HG03280 (cell line): ENCODE data around the gene CD14.
"Not testable (repeated sequence)": the region's sequence is repeated elsewhere in the genome, so short reads cannot be mapped to it uniquely, and the experiment has no call there.

Experiments
- ATAC-seq: cut with Tn5 transposase; IDR thresholded peaks from one replicate; pipeline ENCODE4 v1.9.1; 2021; ENCODE audit warnings: mild to moderate bottlenecking, moderate library complexity; ENCODE audit not compliant: unreplicated experiment

The CD14 gene

DNA sequence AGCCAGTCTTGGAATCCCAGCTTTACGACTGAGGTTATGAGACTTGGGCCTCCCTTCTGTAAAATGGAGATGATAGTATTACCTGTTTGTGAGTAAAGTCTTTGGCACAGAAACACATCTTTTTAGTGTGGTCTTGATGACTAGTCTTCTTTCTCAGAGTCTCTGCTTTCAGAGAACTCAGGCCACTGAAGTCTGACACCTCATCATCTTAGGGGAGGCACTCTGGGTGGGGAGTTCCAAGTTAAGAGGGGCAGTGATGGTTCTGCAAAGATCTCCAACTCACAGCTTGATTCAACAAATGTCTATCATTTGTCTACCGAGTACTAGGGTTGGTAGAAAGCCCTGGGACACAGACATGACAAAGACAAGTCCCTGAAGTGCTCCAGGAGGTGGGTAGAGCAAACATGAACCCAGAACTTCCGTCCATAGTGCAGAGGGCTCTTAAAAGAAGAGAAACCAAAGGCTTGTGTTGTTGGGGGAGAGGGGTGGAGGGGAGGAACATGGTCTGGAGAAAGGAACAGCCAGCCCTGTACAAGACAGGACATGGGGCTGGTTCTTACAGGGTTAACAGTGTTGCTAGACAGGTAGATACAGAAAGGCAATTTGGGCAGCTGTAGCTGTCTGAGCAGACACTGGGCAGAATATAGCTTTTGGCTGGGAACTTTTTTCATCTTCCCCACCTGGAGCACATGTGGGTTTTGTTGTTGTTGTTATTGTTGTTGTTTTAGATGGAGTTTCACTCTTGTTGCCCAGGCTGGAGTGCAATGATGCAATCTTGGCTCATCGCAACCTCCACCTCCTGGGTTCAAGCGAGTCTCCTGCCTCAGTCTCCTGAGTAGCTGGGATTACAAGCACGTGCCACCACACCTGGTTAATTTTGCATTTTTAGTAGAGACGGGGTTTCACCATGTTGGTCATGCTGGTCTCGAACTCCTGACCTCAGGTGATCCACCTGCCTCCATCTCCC is 2.6 kb upstream of the CD14 start:
- ATAC-seq = no peak

DNA sequence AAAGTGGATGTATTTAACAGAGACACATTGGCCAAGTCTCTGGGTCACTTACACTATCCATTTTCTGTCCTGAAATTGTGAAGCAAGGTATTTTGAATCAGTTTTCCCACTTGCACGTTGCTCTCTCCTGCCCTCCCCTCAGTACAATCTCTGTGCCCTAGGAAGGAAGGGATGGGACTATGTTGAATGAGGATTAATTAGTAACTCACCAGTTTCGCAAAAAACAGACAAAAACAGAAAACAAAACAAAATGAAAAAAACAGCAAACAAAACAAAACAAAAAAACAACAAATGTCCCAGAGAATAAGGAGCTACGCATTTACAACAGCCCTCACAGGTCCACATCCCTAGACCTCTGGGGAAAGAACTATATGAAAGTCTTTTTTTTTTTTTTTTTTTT is 1.1 kb upstream of the CD14 start:
- ATAC-seq = no peak

DNA sequence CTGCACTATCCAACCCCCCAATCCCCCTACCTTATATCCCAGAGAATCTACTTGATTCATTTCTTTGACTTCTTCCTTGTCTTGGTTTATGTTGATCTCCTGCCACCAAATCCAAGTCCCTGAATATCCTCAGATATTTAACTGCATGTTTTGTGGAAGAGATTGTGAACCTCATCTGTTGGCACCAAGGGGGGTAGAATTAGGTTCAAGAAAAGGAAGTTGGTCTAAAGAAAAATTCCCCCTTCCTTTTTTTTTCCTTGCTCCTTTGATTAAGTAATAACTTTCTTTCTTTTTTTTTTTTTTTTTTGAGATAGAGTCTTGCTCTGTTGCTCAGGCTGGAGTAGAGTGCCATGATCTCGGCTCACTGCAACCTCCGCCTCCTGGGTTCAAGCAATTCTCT is 526 bp upstream of the CD14 start:
- no peak for ATAC-seq

DNA sequence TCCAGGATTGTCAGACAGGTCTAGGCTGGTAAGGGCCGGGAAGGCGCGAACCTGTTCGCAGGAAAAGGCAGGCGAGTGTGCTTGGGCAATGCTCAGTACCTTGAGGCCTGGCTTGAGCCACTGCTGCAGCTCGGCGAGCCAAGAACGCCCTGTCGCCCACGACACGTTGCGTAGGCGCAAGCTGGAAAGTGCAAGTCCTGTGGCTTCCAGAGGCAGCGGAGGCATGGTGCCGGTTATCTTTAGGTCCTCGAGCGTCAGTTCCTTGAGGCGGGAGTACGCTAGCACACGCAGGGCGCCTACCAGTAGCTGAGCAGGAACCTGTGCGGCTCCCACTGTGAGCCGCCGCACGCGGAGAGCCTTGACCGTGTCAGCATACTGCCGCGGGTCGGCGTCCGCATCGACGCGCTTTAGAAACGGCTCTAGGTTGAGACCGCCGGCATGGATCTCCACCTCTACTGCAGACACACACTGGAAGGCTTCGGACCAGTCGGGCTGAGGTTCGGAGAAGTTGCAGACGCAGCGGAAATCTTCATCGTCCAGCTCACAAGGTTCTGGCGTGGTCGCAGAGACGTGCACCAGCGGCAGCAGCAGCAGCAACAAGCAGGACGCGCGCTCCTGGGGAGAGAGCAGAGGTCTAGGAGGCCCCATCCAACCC is 482 bp downstream of the CD14 start:
- peak; percentile 44 for ATAC-seq

DNA sequence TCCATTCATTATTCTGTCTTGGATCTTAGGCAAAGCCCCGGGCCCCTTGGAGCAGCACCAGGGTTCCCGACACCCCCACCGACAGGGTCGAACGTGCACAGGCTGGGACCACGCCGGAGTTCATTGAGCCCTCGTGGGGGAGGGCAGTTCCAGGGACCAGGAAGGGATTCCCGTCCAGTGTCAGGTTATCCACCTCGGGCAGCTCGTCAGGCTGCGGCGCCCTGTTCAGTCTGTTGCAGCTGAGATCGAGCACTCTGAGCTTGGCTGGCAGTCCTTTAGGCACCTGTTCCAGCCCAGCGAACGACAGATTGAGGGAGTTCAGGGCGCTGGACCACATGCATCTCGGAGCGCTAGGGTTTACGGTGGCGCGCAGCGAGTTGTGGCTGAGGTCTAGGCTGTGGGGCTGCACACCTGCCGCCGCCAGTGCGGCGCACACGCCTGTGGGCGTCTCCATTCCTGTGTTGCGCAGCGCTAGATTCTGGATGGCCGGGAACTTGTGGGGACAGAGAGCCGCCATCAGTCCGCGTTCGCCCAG is 1.1 kb downstream of the CD14 start:
- ATAC-seq = no peak

DNA sequence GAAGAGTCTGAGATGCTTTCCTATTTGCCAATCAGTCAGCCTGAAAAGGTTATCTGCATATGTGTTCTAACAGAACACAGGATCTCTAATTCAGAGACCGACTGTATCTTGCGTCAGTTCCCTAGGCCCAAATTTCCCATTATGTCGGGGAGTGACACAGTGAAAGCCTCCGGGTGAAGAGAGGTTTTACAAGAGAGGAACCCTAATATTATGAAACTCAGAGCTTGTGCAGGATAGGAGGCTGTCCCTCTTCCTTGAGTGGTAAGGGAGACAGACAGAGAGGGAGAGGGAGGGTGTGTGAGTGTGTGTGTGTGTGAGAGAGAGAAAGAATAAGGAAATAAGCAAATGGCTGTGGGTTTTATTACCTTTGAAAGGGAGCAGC is 1.9 kb downstream of the CD14 start:
- no peak for ATAC-seq

DNA sequence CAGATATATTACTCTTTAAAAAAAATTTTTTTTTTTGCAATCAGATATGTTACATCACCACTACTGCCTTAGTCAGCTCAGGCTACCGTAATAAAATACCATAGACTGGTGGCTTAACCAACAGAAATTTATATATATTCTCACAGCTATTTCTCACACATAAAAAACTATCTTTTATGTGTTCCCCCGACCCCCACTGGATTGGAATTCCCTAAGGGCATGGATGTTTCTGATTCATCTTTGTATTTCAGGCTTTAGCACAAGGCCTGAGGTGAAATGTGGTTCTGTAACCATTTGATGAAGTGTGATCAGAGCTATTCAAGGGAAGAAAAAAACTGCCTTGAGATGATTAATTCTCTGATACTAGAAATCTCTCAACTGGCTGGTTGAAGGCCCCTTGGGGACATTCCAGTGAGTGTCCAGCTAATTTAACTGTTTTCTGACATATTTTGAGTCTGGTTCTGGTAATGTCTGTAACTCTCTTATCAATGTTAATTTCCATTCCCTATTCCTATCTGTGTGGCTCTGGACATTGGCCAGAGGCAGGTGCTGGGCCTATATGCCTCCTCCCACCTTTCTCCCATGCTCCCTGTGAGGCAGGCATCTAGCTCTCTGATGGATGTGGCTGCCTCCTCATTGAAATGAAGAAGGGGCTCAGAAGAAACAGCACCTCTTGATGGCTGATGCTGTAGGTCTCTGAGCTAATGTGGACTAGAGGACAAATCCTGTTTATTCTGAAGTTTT is 2.5 kb downstream of the CD14 start:
- ATAC-seq = no peak

DNA sequence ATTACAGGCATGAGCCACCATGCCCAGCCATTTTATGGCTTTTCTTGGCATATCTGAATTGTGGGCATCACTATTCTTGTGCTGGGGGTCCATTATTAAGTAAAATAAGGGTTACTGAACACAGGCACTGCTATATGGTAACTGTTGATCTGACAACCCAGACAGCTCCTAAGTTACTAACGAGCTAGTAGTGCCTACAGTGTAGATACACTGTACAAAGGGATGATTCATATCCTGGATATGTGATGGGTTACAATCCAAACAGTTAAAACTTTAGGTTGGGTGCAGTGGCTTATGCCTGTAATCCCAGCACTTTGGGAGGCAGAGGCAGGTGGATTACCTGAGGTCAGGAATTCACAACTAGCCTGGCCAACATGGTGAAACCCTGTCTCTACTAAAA is 4.3 kb downstream of the CD14 start:
- no peak for ATAC-seq

DNA sequence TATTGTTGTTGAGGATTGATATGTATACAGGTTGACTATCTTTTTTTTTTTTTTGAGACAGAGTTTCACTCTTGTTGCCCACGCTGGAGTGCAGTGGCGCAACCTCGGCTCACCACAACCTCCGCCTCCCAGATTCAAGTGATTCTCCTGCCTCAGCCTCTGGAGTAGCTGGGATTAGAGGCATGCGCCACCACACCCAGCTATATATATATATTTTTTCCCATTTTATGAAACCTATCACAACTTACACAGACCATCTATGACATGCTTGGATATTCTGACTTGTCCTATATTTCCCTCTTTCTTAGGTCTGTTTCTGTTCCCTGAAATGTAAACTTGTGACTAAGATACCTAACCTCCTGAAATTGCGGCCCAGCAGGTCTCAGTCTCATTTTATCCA is 5.0 kb downstream of the CD14 start:
- no peak for ATAC-seq

DNA sequence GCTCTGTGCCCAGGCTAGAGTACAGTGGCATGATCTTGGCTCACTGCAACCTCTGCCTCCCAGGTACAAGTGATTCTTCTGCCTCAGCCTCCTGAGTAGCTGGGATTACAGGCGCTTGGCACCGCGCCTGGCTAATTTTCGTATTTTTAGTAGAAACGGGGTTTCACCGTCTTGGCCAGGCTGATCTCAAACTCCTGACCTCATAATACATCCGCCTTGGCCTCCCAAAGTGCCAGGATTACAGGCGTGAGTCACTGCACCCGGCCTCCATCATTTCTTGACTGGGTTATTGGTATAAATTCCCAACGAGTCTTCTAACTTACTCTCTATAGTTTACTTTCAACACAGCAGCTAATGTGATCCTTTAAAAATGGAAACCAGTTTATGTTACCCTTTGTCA is 8.1 kb downstream of the CD14 start:
- ATAC-seq = not testable (repeated sequence)

DNA sequence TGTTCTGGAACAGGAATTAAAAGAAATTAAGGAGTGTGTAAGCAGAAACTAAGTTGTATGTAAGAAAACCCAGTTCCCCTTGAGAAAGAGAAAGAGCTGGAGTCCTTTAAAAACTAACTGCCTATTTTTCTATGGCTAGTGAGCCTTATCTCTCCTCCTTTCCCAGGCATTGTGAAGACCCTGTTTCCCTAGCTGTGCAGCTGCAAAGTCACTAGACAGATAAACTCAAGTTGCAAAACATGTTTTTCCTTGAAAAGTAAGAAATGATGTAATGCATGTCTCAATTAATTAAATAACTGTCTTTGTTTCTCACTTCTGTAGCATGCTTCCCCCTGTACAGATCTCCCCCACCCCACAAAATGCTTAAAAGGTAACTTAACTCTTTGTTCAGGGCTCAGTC is 9.9 kb downstream of the CD14 start:
- not testable (repeated sequence) for ATAC-seq

DNA sequence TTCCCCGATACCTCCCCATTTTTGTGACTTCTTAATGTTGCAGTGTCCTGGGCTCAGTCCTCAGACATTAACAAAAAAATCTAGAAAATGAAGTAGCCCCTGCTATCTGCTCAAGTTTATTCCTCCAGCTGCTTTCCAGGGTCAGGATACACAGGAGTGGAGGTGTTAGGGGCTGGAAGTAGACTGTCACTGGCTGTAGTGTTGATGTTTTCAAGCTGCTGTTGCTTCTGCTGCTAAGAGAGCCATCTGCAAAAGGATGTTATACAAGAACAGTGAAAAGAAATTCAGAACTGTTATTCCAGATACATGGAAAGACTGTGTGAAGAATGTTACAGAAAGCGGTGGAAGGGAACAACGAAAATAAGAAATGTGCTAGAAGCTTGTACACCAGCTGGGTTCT is 10.7 kb downstream of the CD14 start:
- no peak for ATAC-seq

DNA sequence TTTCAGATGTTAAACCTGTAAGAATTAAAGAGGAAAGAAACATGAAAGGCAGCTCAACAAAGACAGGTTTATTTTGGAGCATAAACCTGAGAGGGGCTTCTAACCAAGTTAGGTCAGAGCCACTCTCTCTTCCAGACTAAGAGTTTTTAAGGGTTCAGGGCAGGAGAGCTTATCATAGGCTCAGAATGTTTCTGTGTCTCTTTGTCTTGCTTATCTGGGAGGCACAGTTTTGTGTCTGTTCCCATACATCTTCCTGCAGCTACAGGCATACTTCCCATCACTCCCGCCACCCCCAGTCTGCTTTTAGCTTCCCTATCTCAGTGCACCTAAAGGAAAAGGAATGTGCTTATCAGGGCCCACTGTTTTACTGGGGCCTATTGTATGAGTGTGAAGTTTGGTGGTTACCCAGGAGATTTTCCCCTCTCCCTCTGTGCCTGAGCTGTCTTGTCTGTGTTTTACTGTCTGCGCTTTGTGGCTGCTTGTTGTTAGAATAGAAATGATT is 21.9 kb downstream of the CD14 start:
- ATAC-seq = no peak

DNA sequence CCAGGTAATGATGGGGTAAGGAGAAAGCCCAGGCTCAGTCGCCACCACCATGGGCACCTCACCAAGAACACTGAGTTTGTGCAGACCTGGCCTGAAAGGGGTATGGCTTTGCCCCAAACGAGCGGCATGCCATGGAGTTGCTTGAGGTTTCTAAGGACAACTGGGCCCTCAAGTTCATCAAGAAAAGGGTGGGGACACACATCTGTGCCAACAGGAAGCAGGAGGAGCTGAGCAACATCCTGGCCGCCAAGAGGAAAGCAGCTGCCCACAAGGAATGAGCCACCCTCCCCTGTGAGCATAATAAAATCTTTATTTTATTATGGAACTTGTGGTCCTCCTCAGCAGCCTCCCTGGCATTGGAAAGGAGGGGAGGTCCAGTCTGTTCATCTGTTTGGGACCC is 23.8 kb downstream of the CD14 start:
- no peak for ATAC-seq

DNA sequence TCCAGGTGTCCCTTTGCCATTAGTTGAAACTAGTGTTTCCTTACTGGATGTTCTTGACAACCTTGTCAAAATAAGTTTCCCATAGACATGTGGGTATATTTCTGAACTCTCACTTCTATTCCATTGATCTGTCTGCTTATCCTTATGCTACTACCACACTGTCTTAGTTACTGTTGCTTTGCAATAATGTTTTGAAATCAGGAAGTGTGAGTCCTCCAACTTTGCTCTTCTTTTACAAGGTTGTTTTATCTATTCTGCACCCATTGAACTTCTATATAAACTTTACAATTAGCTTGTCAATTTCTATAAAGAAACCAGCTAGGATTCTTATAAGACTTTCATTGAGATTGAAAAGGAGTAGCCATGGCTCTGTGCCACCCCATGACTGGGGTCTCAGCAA is 24.3 kb downstream of the CD14 start:
- no peak for ATAC-seq

DNA sequence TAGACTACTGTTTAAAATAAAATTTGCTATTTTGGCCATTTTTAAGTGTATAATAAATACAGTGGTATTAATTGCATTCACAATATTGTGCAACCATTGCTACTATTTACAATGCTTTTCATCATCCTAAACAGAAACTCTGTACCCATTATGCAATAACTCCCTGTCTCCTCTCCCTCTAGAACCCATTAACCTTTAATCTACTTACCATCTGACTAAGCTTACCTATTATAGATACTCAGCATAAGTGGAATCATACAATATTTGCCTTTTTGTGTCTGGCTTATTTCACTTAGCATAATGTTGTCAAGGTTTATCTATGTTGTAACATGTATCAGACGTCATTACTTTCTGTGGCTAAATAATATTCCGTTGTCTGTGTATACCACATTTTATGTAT is 25.9 kb downstream of the CD14 start:
- no peak for ATAC-seq

DNA sequence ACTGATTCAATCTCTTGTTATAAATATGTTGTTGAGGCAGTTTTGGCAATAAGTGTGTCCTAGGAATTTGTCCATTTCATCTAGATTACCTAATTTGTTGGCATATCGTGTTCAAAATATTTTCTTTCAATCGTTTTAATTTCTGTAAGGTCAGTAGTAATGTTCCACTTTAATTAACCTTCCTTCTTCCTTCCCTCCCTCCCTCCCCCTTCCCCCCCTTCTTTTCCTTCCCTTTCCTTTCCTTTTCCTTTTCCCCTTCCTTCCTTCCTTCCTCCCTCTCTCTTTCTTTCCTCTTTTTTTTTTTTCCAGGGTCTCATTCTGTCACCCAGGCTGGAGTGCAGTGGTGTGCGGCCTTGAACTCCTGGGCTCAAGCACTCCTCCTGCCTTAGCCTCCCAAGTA is 27.1 kb downstream of the CD14 start:
- ATAC-seq = no peak

DNA sequence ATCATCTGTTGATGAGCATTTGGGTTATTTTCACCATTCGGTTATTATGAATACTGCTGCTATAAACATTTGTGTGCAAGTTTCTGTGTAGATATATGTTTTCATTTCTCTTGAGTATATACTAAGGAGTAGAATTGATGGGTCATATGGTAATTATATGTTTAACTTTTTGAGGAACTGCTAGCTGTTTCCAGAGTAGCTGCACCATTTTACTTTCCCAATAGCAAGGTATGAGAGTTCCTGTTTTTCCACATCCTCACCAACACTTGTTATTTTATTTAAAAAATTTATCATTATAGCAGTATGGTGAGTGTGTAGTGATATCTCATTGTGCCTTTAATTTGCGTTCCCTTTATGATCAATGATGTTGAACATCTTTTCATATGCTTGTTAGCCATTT is 29.2 kb downstream of the CD14 start:
- no peak for ATAC-seq

DNA sequence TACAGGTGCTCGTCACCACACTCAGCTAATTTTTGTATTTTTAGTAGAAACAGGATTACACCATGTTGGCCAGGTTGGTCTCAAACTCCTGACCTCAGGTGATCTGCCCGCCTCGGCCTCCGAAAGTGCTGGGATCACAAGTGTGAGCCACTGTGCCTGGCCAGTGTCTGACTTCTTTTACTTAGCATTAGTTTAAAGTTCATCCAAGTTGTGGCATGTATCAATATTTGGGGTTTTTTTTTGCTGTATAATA is 29.6 kb downstream of the CD14 start:
- ATAC-seq = not testable (repeated sequence)

DNA sequence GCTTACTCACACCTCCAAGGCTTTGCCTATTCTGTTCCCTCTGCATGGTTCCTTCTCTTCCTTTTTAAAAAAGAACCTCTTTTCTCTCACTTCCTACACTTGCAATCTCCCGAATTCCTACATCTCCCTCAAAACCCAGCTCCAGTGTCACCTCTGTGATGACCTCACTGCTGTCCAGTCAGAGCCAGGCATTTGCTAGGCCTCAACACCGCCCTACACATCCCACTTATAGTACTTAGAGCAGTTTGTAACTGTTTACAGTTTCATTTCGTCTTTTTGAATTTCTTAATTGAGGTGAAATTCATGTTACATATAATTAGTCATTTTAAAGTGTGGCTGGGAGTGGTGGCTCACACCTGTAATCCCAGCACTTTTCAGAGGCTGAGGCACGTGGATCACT is 30.8 kb downstream of the CD14 start:
- ATAC-seq = no peak

DNA sequence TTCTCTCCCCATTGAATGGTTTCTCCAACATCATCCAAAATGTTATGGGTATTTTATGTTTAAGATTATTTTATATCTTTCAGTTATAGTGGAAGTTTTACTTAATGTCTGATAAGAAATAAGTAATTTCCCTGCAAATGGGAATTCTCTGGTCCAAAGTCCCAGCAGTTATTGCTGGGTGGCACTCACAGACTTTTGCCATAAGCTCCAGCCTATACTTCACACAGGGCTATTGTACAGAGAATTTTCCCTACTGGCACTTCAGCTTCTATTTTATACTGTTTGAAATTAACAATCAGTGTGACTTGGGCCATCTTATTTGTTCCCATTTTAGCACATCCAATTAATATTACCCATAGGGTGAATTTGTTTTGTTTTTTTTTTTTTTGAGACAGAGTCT is 32.9 kb downstream of the CD14 start:
- no peak for ATAC-seq

DNA sequence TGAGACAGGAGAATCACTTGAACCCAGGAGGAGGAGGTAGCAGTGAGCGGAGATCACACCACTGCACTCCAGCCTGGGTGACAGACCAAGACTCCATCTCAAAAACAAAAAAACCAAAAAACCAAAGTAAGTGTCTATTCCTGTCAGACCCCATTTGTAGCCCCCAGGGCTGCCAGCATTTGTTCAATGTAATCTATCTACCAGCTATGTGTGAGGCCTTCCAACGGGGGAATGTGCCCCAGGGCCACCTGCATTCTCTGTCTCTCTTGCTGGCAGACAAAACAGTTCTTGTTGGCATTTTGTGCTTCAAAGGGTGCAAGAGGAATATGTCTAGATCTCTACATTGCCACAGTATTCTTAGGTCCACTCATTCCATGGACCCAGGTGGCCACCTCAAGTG is 34.1 kb downstream of the CD14 start:
- ATAC-seq = no peak
